ENCODE data around the gene TMPRSS12. TPM values are rescaled to one million over a fixed set of nuclear protein-coding genes. Genes with fewer than 3 reads are reported as not detected.

The TMPRSS12 gene
- total and polyA plus RNA-seq, 3 donors from 2014 or later = 6.8 to 65.6 (median 8.9) TPM

DNA sequence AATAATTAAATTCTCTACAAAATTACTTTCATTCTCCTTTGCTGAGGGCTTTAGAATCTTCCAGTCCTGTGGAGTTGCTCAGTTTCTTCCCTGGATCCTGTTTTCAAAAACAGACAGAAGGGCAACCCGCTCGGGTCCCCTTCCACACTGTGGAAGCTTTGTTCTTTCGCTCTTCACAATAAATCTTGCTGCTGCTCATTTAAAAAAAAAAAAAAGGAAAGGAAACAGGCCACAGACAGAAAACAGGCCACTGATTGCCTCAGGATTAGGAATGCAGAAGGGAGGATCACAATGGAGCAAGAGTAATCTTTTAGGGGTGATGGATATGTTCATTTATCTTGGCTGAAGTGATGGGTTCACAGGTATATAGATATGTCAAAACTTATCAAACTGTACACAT is 80.1 kb downstream of the TMPRSS12 start:
- DNase-seq = no peak
- intact Hi-C loops (cut with DNase I; ENCODE audit: low total_unique reads) = no loop called here
- H3K9me3 ChIP-seq = no peaks in the 10 kb centered on the region
- H3K4me1 ChIP-seq = peaks cover 7% of the 10 kb centered on the region
- 47 to 51% methylated on average over 3 of the region's 3 CpGs for WGBS, 2 donors
- H3K4me3 ChIP-seq = peak overlapping the region in 1 of 2 donors; percentile 78
- H3K36me3 ChIP-seq (ENCODE audit: low read depth, missing control alignments) = no peaks in the 10 kb centered on the region
- peak overlapping the region; percentile 78 to 90 for H3K27ac ChIP-seq
- no peaks in the 10 kb centered on the region for H3K27me3 ChIP-seq
- TF ChIP-seq POLR2A (IDR thresholded peaks at IDR 0.05) = no peak
- TF ChIP-seq, protein P1, sequence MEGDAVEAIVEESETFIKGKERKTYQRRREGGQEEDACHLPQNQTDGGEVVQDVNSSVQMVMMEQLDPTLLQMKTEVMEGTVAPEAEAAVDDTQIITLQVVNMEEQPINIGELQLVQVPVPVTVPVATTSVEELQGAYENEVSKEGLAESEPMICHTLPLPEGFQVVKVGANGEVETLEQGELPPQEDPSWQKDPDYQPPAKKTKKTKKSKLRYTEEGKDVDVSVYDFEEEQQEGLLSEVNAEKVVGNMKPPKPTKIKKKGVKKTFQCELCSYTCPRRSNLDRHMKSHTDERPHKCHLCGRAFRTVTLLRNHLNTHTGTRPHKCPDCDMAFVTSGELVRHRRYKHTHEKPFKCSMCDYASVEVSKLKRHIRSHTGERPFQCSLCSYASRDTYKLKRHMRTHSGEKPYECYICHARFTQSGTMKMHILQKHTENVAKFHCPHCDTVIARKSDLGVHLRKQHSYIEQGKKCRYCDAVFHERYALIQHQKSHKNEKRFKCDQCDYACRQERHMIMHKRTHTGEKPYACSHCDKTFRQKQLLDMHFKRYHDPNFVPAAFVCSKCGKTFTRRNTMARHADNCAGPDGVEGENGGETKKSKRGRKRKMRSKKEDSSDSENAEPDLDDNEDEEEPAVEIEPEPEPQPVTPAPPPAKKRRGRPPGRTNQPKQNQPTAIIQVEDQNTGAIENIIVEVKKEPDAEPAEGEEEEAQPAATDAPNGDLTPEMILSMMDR (IDR thresholded peaks at IDR 0.05) = no peak

DNA sequence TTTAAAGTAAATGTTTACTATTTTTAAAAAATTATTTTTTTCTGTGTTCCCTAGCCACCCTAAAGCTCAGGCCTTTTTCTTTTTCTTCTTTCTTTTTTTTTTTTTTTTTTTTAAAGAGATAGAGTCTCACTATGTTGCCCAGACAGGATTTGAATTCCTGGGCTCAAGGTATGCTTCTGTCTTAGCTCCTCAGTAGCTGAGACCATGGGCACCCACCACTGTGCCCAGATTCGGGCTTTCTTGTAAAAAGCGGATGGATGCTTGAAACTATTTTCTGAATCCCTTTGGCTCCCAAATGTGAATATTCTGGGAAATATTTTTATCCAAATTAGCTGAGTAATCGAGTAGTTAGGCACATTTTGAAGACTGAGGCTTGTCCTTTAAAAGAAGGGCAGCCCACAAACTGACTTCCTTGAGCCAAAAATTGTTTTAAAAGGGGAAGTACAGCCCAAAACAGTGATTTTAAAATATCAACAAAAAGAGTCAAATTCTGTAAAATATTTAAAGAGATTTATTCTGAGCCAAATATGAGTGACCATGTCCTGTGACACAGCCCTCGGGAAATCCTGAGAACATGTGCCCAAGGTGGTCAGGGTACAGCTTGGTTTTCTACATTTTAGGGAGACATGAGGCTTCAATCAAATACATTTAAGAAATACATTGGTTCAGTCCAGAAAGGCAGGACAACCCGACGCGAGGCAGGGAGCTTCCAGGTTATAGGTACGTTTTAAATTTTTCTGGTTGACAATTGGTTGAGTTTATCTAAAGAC is 80.8 kb downstream of the TMPRSS12 start:
- Histone ChIP-seq H3K4me1 (peaks cover 11% of the 10 kb centered on the region), H3K36me3 (ENCODE audit: low read depth, missing control alignments) (no peaks in the 10 kb centered on the region), H3K27me3 (no peaks in the 10 kb centered on the region), H3K9me3 (no peaks in the 10 kb centered on the region), H3K4me3 (peak overlapping the region; percentile 69 to 78), H3K27ac (peak overlapping the region; percentile 78 to 90)
- intact Hi-C loops (cut with DNase I; ENCODE audit: low total_unique reads) = no loop called here
- WGBS, 2 donors = 23 to 24% methylated on average over 8 of the region's 8 CpGs
- TF ChIP-seq, protein P1 (IDR thresholded peaks at IDR 0.05) = no peak
- TF ChIP-seq POLR2A (IDR thresholded peaks at IDR 0.05) = no peak
- no peak for DNase-seq

DNA sequence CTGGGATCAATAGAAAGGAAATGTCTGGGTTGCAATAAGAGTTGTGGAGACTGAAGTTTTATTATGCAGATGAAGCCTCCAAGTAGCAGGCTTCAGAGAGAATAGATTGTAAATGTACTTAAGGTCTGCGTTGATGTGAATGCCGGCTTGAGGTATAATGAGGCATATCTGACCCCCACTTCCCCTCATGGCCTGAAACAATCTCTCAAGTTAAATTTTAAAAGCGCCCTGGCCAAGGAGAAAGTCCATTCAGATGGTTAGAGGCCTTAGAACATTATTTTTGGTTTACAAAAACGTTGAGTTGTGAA is 81.4 kb downstream of the TMPRSS12 start:
- TF ChIP-seq POLR2A (IDR thresholded peaks at IDR 0.05) = no peak
- TF ChIP-seq, protein P1 (IDR thresholded peaks at IDR 0.05) = no peak
- intact Hi-C loops (cut with DNase I; ENCODE audit: low total_unique reads) = no loop called here
- no peak for DNase-seq
- Histone ChIP-seq H3K4me3 (peak overlapping the region; percentile 69 to 78), H3K4me1 (peaks cover 12% of the 10 kb centered on the region), H3K9me3 (no peaks in the 10 kb centered on the region), H3K27me3 (no peaks in the 10 kb centered on the region), H3K27ac (peak overlapping the region; percentile 78 to 90), H3K36me3 (ENCODE audit: low read depth, missing control alignments) (no peaks in the 10 kb centered on the region)
- WGBS, 2 donors = 0 to 1% methylated on average over 4 of the region's 4 CpGs

DNA sequence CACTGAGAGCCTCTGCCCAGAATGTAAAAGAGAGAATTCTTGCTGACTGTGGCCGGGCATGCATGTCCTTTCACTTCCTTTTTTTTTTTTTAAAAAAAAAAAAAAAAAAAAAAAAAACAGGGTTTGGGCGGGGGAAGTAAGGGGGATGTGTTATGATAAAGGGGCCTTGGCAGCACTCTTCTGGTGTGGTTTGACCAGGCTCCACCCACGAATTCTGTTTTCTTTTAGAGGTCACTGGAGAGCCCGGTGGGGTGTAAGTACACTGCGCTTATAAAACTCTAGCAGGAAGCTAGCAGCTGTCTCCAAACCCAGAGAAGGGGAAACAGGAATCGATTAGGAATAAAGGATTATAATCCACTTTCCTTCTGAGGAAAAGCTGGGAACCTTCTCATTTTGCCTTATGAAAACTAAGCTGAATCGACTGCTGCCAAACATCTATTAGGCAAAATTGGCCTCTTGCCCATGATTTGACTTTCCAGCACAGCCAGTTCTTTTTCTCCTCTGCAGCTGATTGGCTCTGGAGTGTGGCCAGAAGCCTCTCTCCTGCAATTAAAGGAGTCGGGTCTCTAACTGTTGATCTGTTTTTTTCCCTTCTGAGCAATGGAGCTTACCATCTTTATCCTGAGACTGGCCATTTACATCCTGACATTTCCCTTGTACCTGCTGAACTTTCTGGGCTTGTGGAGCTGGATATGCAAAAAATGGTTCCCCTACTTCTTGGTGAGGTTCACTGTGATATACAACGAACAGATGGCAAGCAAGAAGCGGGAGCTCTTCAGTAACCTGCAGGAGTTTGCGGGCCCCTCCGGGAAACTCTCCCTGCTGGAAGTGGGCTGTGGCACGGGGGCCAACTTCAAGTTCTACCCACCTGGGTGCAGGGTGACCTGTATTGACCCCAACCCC is 82.0 kb downstream of the TMPRSS12 start:
- peak overlapping the region; percentile 78 to 90 for H3K27ac ChIP-seq
- 0% methylated on average over 13 of the region's 13 CpGs for WGBS, 2 donors
- no peaks in the 10 kb centered on the region for H3K9me3 ChIP-seq
- peaks cover 12% of the 10 kb centered on the region for H3K4me1 ChIP-seq
- intact Hi-C loops (cut with DNase I; ENCODE audit: low total_unique reads) = no loop called here
- peak; percentile 95 for DNase-seq
- TF ChIP-seq, protein P1 (IDR thresholded peaks at IDR 0.05) = no peak
- no peaks in the 10 kb centered on the region for H3K27me3 ChIP-seq
- no peaks in the 10 kb centered on the region for H3K36me3 ChIP-seq (ENCODE audit: low read depth, missing control alignments)
- H3K4me3 ChIP-seq = peak overlapping the region; percentile 69 to 78
